ENCODE data around the gene BBS1. TPM values are rescaled to one million over a fixed set of nuclear protein-coding genes. Genes with fewer than 3 reads are reported as not detected.

The BBS1 gene
- total and polyA plus RNA-seq, 10 donors: 5.2 to 60.5 (median 30.2) TPM

GRCh38 chr11:66479394-66480116, 30.9 kb upstream of the BBS1 start:
- Histone ChIP-seq H3K4me1 (peaks cover 14 to 45% (median 27%) of the 10 kb centered on the region in 6 donors), H3K36me3 (peaks cover 0 to 40% (median 7%) of the 10 kb centered on the region in 6 donors), H3K9me3 (no peaks in the 10 kb centered on the region), H3K27ac (peak overlapping the region; percentile 73 to 92 (median 86)), H3K4me3 (peak overlapping the region; percentile 67 to 87 (median 80)), H3K27me3 (replicated peaks in 1 of 7) (no peaks in the 10 kb centered on the region)
- peak; percentile 82 for DNase-seq
- intact Hi-C loops (cut with DNase I; ENCODE audit: low total_unique reads): no loop called here
- 3 to 8% (median 3%) methylated on average over 15 to 34 of the region's 34 CpGs for WGBS, 5 donors
- TF ChIP-seq POLR2AphosphoS5 (IDR thresholded peaks at IDR 0.05) (no peak), CTCF (IDR thresholded peaks at IDR 0.05 in 8 of 11, conservative IDR thresholded peaks at IDR 0.05 in 3 of 11) (no peak), POLR2A (IDR thresholded peaks at IDR 0.05) (no peak)

GRCh38 chr11:66480117-66480938, 30.1 kb upstream of the BBS1 start, which contains the start of gene DPP3:
Gene DPP3 (plus strand): TSS chr11:66480434. CDS start chr11:66482201, 1,767 bp downstream.
- Histone ChIP-seq H3K27ac (peak within 1 kb of the TSS; percentile 73 to 92 (median 86)), H3K36me3 (peaks cover 0 to 40% (median 6%) of the 10 kb centered on the region in 6 donors), H3K4me3 (peak within 1 kb of the TSS; percentile 67 to 87 (median 80)), H3K9me3 (no peaks in the 10 kb centered on the region), H3K4me1 (peaks cover 14 to 45% (median 27%) of the 10 kb centered on the region in 6 donors), H3K27me3 (replicated peaks in 1 of 7) (no peaks in the 10 kb centered on the region)
- intact Hi-C loops (cut with DNase I; ENCODE audit: low total_unique reads): no loop called here
- peak; percentile 99 for DNase-seq
- 1 to 3% (median 1%) methylated on average over 11 to 62 of the region's 62 CpGs for WGBS, 5 donors
- peak in 2 of 11 experiments; percentile 14 to 34 for TF ChIP-seq CTCF (IDR thresholded peaks at IDR 0.05 in 8 of 11, conservative IDR thresholded peaks at IDR 0.05 in 3 of 11)
- peak; percentile 88 to 96 (median 94) for TF ChIP-seq POLR2AphosphoS5 (IDR thresholded peaks at IDR 0.05)
- TF ChIP-seq POLR2A (IDR thresholded peaks at IDR 0.05): peak; percentile 17 to 87 (median 65)

- no peak for DNase-seq
- Histone ChIP-seq H3K4me3 (no peak overlapping the region), H3K27me3 (replicated peaks in 1 of 7) (no peaks in the 10 kb centered on the region), H3K9me3 (no peaks in the 10 kb centered on the region), H3K36me3 (peaks cover 0 to 78% (median 33%) of the 10 kb centered on the region in 6 donors), H3K27ac (no peak overlapping the region), H3K4me1 (peaks cover 6 to 24% (median 11%) of the 10 kb centered on the region in 6 donors)
- whole genome bisulfite sequencing, 5 donors: 81 to 84% (median 81%) methylated on average over 3 to 7 of the region's 7 CpGs
- intact Hi-C loops (cut with DNase I; ENCODE audit: low total_unique reads): no loop called here
- TF ChIP-seq CTCF (IDR thresholded peaks at IDR 0.05 in 8 of 11, conservative IDR thresholded peaks at IDR 0.05 in 3 of 11) (no peak), POLR2AphosphoS5 (IDR thresholded peaks at IDR 0.05) (no peak), POLR2A (IDR thresholded peaks at IDR 0.05) (no peak)
Observed at GRCh38 chr11:66484806-66485380, 25.5 kb upstream of the BBS1 start.
